Calu3 (cell line): ENCODE measurements around the gene MS4A18. TPM values are rescaled to one million over a fixed set of nuclear protein-coding genes. Genes with fewer than 3 reads are reported as not detected.

ENCODE experiments used
- BruUV-seq: library from RNA; stranded (reverse); fragments of 400-500 nt; replicated peaks from 2 replicates; lab custom pipeline; 2021; lab: Mats Ljungman, UMichigan
- CTCF ChIA-PET: fragments of 300-600 bp; sonication (Branson Sonifier 250); formaldehyde crosslinking; loops from one replicate; lab custom pipeline; 2022; ENCODE audit warnings: antibody characterized with exemption; lab: Charles Lee
- DNase-seq: peaks from one replicate; pipeline ENCODE4 v3.0.0; 2022
- H3K27ac Mint-ChIP-seq: one replicate; pipeline ENCODE4 v1.8.0; 2022; ENCODE audit warnings: mixed read lengths; ENCODE audit not compliant: unreplicated experiment
- H3K27me3 Mint-ChIP-seq: one replicate; pipeline ENCODE4 v1.8.0; 2022; ENCODE audit warnings: mixed read lengths; ENCODE audit not compliant: unreplicated experiment
- H3K36me3 Mint-ChIP-seq: one replicate; pipeline ENCODE4 v1.8.0; 2022; ENCODE audit warnings: mild to moderate bottlenecking, moderate library complexity, mixed read lengths; ENCODE audit not compliant: insufficient read depth, unreplicated experiment
- H3K4me1 Mint-ChIP-seq: one replicate; pipeline ENCODE4 v1.8.0; 2022; ENCODE audit warnings: mild to moderate bottlenecking, low read depth, mixed read lengths; ENCODE audit not compliant: unreplicated experiment
- H3K4me3 Mint-ChIP-seq: one replicate; pipeline ENCODE4 v1.8.0; 2022; ENCODE audit warnings: mild to moderate bottlenecking, low read depth, moderate library complexity, mixed read lengths; ENCODE audit not compliant: unreplicated experiment
- H3K9me3 Mint-ChIP-seq: one replicate; pipeline ENCODE4 v1.8.0; 2022; ENCODE audit warnings: low read depth, mixed read lengths; ENCODE audit not compliant: unreplicated experiment
- CTCF ChIP-seq: fragments of 200-600 bp; IDR thresholded peaks from one replicate; pipeline ENCODE4 v1.8.0; 2022; ENCODE audit warnings: antibody characterized with exemption; ENCODE audit not compliant: unreplicated experiment
- intact Hi-C: fragments of 100-400 bp; cut with micrococcal nuclease; formaldehyde crosslinking; loops from one replicate; pipeline ENCODE4 v1.10.0; 2022; ENCODE audit not compliant: unreplicated experiment
- total RNA-seq: library from RNA; stranded (reverse); gene quantifications from 2 replicates; pipeline ENCODE4 v1.2.3, GENCODE V29; 2022

MS4A18 gene
- total RNA-seq, 1 experiment from 2014 or later: not detected

- intact Hi-C loops: loop anchor here (1.0 kb wide), 1 partner anchor 55 kb away; the partner anchor contains the start of gene MS4A15
- H3K27ac Mint-ChIP-seq: no peak overlapping the region
- TF ChIP-seq CTCF: no peak
- CTCF ChIA-PET: interaction anchor here (0.8 to 1.1 kb wide), 2 partner anchors 61 to 640 kb away, joined by 3 read pairs; no protein-coding TSS in a partner anchor
- no TSS peak for BruUV-seq
- no peaks in the 10 kb centered on the region for H3K36me3 Mint-ChIP-seq
- H3K9me3 Mint-ChIP-seq: no peaks in the 10 kb centered on the region
- no peaks in the 10 kb centered on the region for H3K4me1 Mint-ChIP-seq
- DNase-seq: no peak
- peaks cover under 1% of the 10 kb centered on the region for H3K27me3 Mint-ChIP-seq
- H3K4me3 Mint-ChIP-seq: no peak overlapping the region
These were observed 23.1 kb upstream of the MS4A18 start for GRCh38 chr11:60701469-60701818.

GRCh38 chr11:60703374-60703773, 21.1 kb upstream of the MS4A18 start:
- H3K27me3 Mint-ChIP-seq: peaks cover 12% of the 10 kb centered on the region
- no peaks in the 10 kb centered on the region for H3K9me3 Mint-ChIP-seq
- no peak for DNase-seq
- no peaks in the 10 kb centered on the region for H3K4me1 Mint-ChIP-seq
- no peaks in the 10 kb centered on the region for H3K36me3 Mint-ChIP-seq
- H3K4me3 Mint-ChIP-seq: no peak overlapping the region
- BruUV-seq: no TSS peak
- CTCF ChIA-PET: interaction anchor here (0.7 kb wide), 1 partner anchor 912 kb away, joined by 3 read pairs; no protein-coding TSS in a partner anchor
- no peak for TF ChIP-seq CTCF
- intact Hi-C loops: no loop called here
- no peak overlapping the region for H3K27ac Mint-ChIP-seq

GRCh38 chr11:60705895-60706294, 18.6 kb upstream of the MS4A18 start:
- CTCF ChIA-PET: no interaction called here
- Mint-ChIP-seq H3K36me3 (no peaks in the 10 kb centered on the region), H3K4me3 (no peak overlapping the region), H3K4me1 (no peaks in the 10 kb centered on the region), H3K9me3 (no peaks in the 10 kb centered on the region), H3K27ac (no peak overlapping the region), H3K27me3 (peaks cover 12% of the 10 kb centered on the region)
- DNase-seq: no peak
- no TSS peak for BruUV-seq
- intact Hi-C loops: no loop called here
- TF ChIP-seq CTCF: no peak

DNA sequence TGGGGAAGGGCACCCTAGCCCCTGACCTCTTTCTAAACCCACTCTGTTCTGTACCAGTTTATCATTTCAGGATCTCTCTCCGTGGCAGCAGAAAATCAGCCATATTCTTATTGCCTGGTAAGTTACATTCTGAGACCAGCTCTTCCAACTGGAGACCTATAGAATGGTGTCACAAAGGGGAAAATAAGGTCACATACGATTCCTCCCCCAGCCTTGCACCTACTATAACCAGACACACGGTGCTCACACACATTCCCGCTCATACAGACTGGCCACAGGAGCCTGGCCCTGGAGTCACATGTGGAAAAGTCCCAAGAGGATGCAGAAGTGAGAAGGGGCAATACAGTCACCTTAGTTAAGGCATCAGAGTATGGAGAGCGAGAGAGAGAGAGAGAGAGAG, 17.6 kb upstream of the MS4A18 start:
- Mint-ChIP-seq H3K4me3 (no peak overlapping the region), H3K4me1 (no peaks in the 10 kb centered on the region), H3K36me3 (no peaks in the 10 kb centered on the region), H3K27me3 (peaks cover 12% of the 10 kb centered on the region), H3K9me3 (no peaks in the 10 kb centered on the region), H3K27ac (no peak overlapping the region)
- no peak for DNase-seq
- CTCF ChIA-PET: no interaction called here
- intact Hi-C loops: no loop called here
- BruUV-seq: no TSS peak
- TF ChIP-seq CTCF: no peak
